IPS-NIHi11 (cell line): Measurements from ENCODE around the gene ABTB2.
"Not testable (repeated sequence)": the region's sequence is repeated elsewhere in the genome, so short reads cannot be mapped to it uniquely, and the experiment has no call there.

Experiments
- DNase-seq: peaks from one replicate; pipeline ENCODE4 v3.0.0; 2012; ENCODE audit warnings: mixed read lengths, low spot score

ABTB2 gene

GRCh38 chr11:34262531-34263081 lies 95.2 kb downstream of the ABTB2 start:
- DNase-seq = no peak

GRCh38 chr11:34261820-34262219 lies 96.0 kb downstream of the ABTB2 start:
- DNase-seq = no peak

- DNase-seq = no peak
Measured at GRCh38 chr11:34261095-34261494, 96.7 kb downstream of the ABTB2 start.

GRCh38 chr11:34260072-34260575 lies 97.7 kb downstream of the ABTB2 start:
- no peak for DNase-seq

- no peak for DNase-seq
Measured at GRCh38 chr11:34259087-34259486, 98.7 kb downstream of the ABTB2 start.

GRCh38 chr11:34256626-34257025 lies 101.2 kb downstream of the ABTB2 start:
- no peak for DNase-seq

- no peak for DNase-seq
Measured at GRCh38 chr11:34256150-34256549, 101.7 kb downstream of the ABTB2 start.

GRCh38 chr11:34255101-34255500 lies 102.7 kb downstream of the ABTB2 start:
- no peak for DNase-seq

GRCh38 chr11:34254011-34254410 lies 103.8 kb downstream of the ABTB2 start:
- no peak for DNase-seq

- DNase-seq = no peak
Measured at GRCh38 chr11:34252651-34253050, 105.2 kb downstream of the ABTB2 start.

GRCh38 chr11:34252015-34252414 lies 105.8 kb downstream of the ABTB2 start:
- no peak for DNase-seq

GRCh38 chr11:34251589-34251980 lies 106.2 kb downstream of the ABTB2 start:
- no peak for DNase-seq

- DNase-seq = peak; percentile 66
Measured at GRCh38 chr11:34250732-34251588, 106.8 kb downstream of the ABTB2 start.

GRCh38 chr11:34250211-34250610 lies 107.6 kb downstream of the ABTB2 start:
- DNase-seq = no peak

GRCh38 chr11:34249439-34249838 lies 108.4 kb downstream of the ABTB2 start:
- DNase-seq = no peak

GRCh38 chr11:34246511-34246910 lies 111.3 kb downstream of the ABTB2 start:
- not testable (repeated sequence) for DNase-seq

GRCh38 chr11:34245041-34245440 lies 112.8 kb downstream of the ABTB2 start:
- no peak for DNase-seq

- DNase-seq = no peak
Measured at GRCh38 chr11:34243600-34244464, 114.0 kb downstream of the ABTB2 start.

- DNase-seq = no peak
Measured at GRCh38 chr11:34242037-34242625, 115.7 kb downstream of the ABTB2 start.

- DNase-seq = no peak
Measured at GRCh38 chr11:34240150-34240494, 117.7 kb downstream of the ABTB2 start.

- no peak for DNase-seq
Measured at GRCh38 chr11:34239465-34240149, 118.2 kb downstream of the ABTB2 start.

- no peak for DNase-seq
Measured at GRCh38 chr11:34238966-34239365, 118.8 kb downstream of the ABTB2 start.
